GM19043 (cell line): Measurements from ENCODE around the gene WFIKKN1.
A peak's percentile ranks its signal among the peaks of the same experiment; 100 is the strongest.

Source experiments
- ATAC-seq: cut with Tn5 transposase; IDR thresholded peaks from one replicate; pipeline ENCODE4 v1.9.1; 2021; ENCODE audit warnings: low read depth; ENCODE audit not compliant: unreplicated experiment

The WFIKKN1 gene

GRCh38 chr16:652454-653305 lies 21.9 kb downstream of the WFIKKN1 start:
- no peak for ATAC-seq

- no peak for ATAC-seq
These were observed 23.2 kb downstream of the WFIKKN1 start for GRCh38 chr16:654034-654433.

- ATAC-seq = no peak
These were observed 26.7 kb downstream of the WFIKKN1 start for GRCh38 chr16:657487-657886.

- no peak for ATAC-seq
These were observed 28.1 kb downstream of the WFIKKN1 start for GRCh38 chr16:658679-659571.

- ATAC-seq = no peak
These were observed 28.8 kb downstream of the WFIKKN1 start for GRCh38 chr16:659618-660017.

GRCh38 chr16:660132-660458 lies 29.3 kb downstream of the WFIKKN1 start:
- no peak for ATAC-seq

- ATAC-seq = peak; percentile 57
These were observed 29.8 kb downstream of the WFIKKN1 start for GRCh38 chr16:660459-661183.

GRCh38 chr16:661184-661821 lies 30.5 kb downstream of the WFIKKN1 start:
- ATAC-seq = no peak

GRCh38 chr16:662095-662494 lies 31.3 kb downstream of the WFIKKN1 start:
- ATAC-seq = no peak

GRCh38 chr16:662597-662996 lies 31.8 kb downstream of the WFIKKN1 start:
- ATAC-seq = no peak

GRCh38 chr16:666572-666971 lies 35.8 kb downstream of the WFIKKN1 start:
- no peak for ATAC-seq

- ATAC-seq = no peak
These were observed 36.5 kb downstream of the WFIKKN1 start for GRCh38 chr16:667113-667779.

GRCh38 chr16:667780-668518 lies 37.2 kb downstream of the WFIKKN1 start, which contains the start of gene RHOT2:
Gene RHOT2 (plus strand): TSS chr16:668132. CDS start chr16:668200, 68 bp downstream.
- ATAC-seq = peak; percentile 91

GRCh38 chr16:668519-669171 lies 37.9 kb downstream of the WFIKKN1 start:
- ATAC-seq = no peak

GRCh38 chr16:669666-670065 lies 38.9 kb downstream of the WFIKKN1 start:
- ATAC-seq = no peak

GRCh38 chr16:670485-671352 lies 39.9 kb downstream of the WFIKKN1 start:
- ATAC-seq = no peak

GRCh38 chr16:671353-672131 lies 40.8 kb downstream of the WFIKKN1 start:
- no peak for ATAC-seq
